Measurements from ENCODE around the gene DPH5. TPM values are rescaled to one million over a fixed set of nuclear protein-coding genes. Genes with fewer than 3 reads are reported as not detected.

The DPH5 gene
- polyA plus RNA-seq, 1 of the 3 experiments (the other 2 are of a cell fraction), result 36.6 TPM

- TF ChIP-seq, protein P1, sequence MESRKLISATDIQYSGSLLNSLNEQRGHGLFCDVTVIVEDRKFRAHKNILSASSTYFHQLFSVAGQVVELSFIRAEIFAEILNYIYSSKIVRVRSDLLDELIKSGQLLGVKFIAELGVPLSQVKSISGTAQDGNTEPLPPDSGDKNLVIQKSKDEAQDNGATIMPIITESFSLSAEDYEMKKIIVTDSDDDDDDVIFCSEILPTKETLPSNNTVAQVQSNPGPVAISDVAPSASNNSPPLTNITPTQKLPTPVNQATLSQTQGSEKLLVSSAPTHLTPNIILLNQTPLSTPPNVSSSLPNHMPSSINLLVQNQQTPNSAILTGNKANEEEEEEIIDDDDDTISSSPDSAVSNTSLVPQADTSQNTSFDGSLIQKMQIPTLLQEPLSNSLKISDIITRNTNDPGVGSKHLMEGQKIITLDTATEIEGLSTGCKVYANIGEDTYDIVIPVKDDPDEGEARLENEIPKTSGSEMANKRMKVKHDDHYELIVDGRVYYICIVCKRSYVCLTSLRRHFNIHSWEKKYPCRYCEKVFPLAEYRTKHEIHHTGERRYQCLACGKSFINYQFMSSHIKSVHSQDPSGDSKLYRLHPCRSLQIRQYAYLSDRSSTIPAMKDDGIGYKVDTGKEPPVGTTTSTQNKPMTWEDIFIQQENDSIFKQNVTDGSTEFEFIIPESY (IDR thresholded peaks at IDR 0.05; ENCODE audit: borderline replicate concordance, low read depth), result no peak
- TF ChIP-seq GATA2 (CRISPR knock-in tag; IDR thresholded peaks at IDR 0.05), result no peak
- no peak for TF ChIP-seq NRF1 (IDR thresholded peaks at IDR 0.05; ENCODE audit: low read depth, low read length)
Observed at GRCh38 chr1:101028466-101028865, 2.9 kb upstream of the DPH5 start (continued).

GRCh38 chr1:101027194-101027772 is 1.7 kb upstream of the DPH5 start:
- Histone ChIP-seq H3F3A (replicated peaks; ENCODE audit: insufficient read depth) (no peaks in the 10 kb centered on the region), H3K27ac (ENCODE audit: low read depth in 2 of 2, low read length in 1 of 2) (no peak overlapping the region), H3K9ac (no peak overlapping the region), H3K4me3 (ENCODE audit: low read depth in 2 of 2, low read length in 1 of 2) (no peak overlapping the region), H4K20me1 (ENCODE audit: insufficient read depth) (no peaks in the 10 kb centered on the region), H3K9me3 (no peaks in the 10 kb centered on the region), H3K36me3 (replicated peaks in 1 of 2; ENCODE audit: control insufficient read depth in 1 of 2, insufficient read depth in 2 of 2, low read length in 1 of 2) (peaks cover 0 to 10% of the 10 kb centered on the region in 2 experiments), H3K79me2 (ENCODE audit: insufficient read depth) (peaks cover 41% of the 10 kb centered on the region), H3K9me2 (no peaks in the 10 kb centered on the region), H3K4me1 (ENCODE audit: control insufficient read depth in 1 of 2, insufficient read depth in 2 of 2, low read depth in 1 of 2, low read length in 1 of 2) (peaks cover 4 to 6% of the 10 kb centered on the region in 2 experiments; a peak in 2 of 4 replicates), H3K27me3 (ENCODE audit: insufficient read depth) (no peaks in the 10 kb centered on the region), H3K4me2 (no peak overlapping the region), H2AFZ (ENCODE audit: low read depth) (no peak overlapping the region)
- WGBS (ENCODE audit: low lambda C conversion rate), result 96% methylated on average over 6 of the region's 6 CpGs
- ChIA-PET CTCF (no interaction called here), POLR2A (no interaction called here)
- no peak for DNase-seq
- no peak for TF ChIP-seq GATA2 (CRISPR knock-in tag; IDR thresholded peaks at IDR 0.05)
- TF ChIP-seq SIN3A (IDR thresholded peaks at IDR 0.05; ENCODE audit: borderline replicate concordance, low read depth, low read length), result no peak
- TF ChIP-seq USF2 (IDR thresholded peaks at IDR 0.05; ENCODE audit: borderline replicate concordance, low read depth, low read length), result no peak
- no peak for TF ChIP-seq TEAD4 (IDR thresholded peaks at IDR 0.05; ENCODE audit: borderline replicate concordance, insufficient read depth)
- TF ChIP-seq REST (IDR thresholded peaks at IDR 0.05; ENCODE audit: low read depth, low read length), result no peak
- no peak for TF ChIP-seq RXRA (IDR thresholded peaks at IDR 0.05; ENCODE audit: borderline replicate concordance, low read depth)
- TF ChIP-seq NRF1 (IDR thresholded peaks at IDR 0.05; ENCODE audit: low read depth, low read length), result no peak
- no peak for TF ChIP-seq TCF12 (IDR thresholded peaks at IDR 0.05)
- TF ChIP-seq NFIC (IDR thresholded peaks at IDR 0.05; ENCODE audit: borderline replicate concordance), result no peak
- TF ChIP-seq EP300 (IDR thresholded peaks at IDR 0.05; ENCODE audit: borderline replicate concordance in 1 of 2, low read depth in 1 of 2, low read length in 1 of 2), result no peak
- TF ChIP-seq MEF2A (IDR thresholded peaks at IDR 0.05; ENCODE audit: borderline replicate concordance, low read depth), result no peak
- TF ChIP-seq SMC3 (IDR thresholded peaks at IDR 0.05; ENCODE audit: low read depth, low read length), result no peak
- TF ChIP-seq EZH2phosphoT487 (IDR thresholded peaks at IDR 0.05; ENCODE audit: borderline replicate concordance, low read depth), result no peak
- TF ChIP-seq GABPA (IDR thresholded peaks at IDR 0.05; ENCODE audit: low read depth), result no peak
- no peak for TF ChIP-seq FOXJ3 (CRISPR knock-in tag; IDR thresholded peaks at IDR 0.05)

Data from SK-N-SH (cell line).